GM23338 (cell line): Measurements from ENCODE around the gene KLRB1. TPM values are rescaled to one million over a fixed set of nuclear protein-coding genes. Genes with fewer than 3 reads are reported as not detected.

Experiments used
- ATAC-seq: fragments of 200-7000 bp; cut with Tn5 transposase; 3 replicates; pipeline ENCODE4 v1.9.1; 2020
- DNase-seq: peaks from one replicate; pipeline ENCODE4 v3.0.0-alpha.2; 2015; ENCODE audit warnings: low spot score
- H2AFZ ChIP-seq: fragments of 200-600 bp; sonication (generic); 2 replicates; pipeline ENCODE4 v1.8.0; 2016; ENCODE audit warnings: antibody characterized with exemption, mild to moderate bottlenecking, moderate library complexity
- H3F3A ChIP-seq: fragments of 200-600 bp; sonication (generic); replicated peaks from 2 replicates; pipeline ENCODE4 v1.8.0; 2017; ENCODE audit warnings: antibody characterized with exemption, mixed run types, low read depth
- H3K27ac ChIP-seq: fragments of 200-600 bp; sonication (generic); 2 replicates; pipeline ENCODE4 v1.6.1; 2016; ENCODE audit warnings: low read depth
- H3K27me3 ChIP-seq: fragments of 200-600 bp; sonication (generic); 2 replicates; pipeline ENCODE4 v1.8.0; 2016; ENCODE audit warnings: mild to moderate bottlenecking, mixed run types, moderate library complexity; ENCODE audit not compliant: insufficient read depth
- H3K36me3 ChIP-seq: fragments of 200-600 bp; sonication (generic); 2 replicates; pipeline ENCODE4 v1.8.0; 2016; ENCODE audit warnings: mild to moderate bottlenecking; ENCODE audit not compliant: insufficient read depth
- H3K4me1 ChIP-seq: fragments of 200-600 bp; sonication (generic); 2 replicates; pipeline ENCODE4 v1.8.0; 2016; ENCODE audit warnings: mild to moderate bottlenecking, moderate library complexity; ENCODE audit not compliant: insufficient read depth
- H3K4me2 ChIP-seq: fragments of 200-600 bp; sonication (generic); 2 replicates; pipeline ENCODE4 v1.7.1; 2017; ENCODE audit warnings: mixed run types
- H3K4me3 ChIP-seq: fragments of 200-600 bp; sonication (generic); 2 replicates; pipeline ENCODE4 v1.6.1; 2016; ENCODE audit warnings: mixed run types
- H3K79me2 ChIP-seq: fragments of 200-600 bp; sonication (generic); replicated peaks from 2 replicates; pipeline ENCODE4 v1.8.0; 2017; ENCODE audit warnings: mild to moderate bottlenecking; ENCODE audit not compliant: insufficient read depth
- H3K9me2 ChIP-seq: fragments of 200-600 bp; sonication (generic); 2 replicates; pipeline ENCODE4 v1.8.0; 2017; ENCODE audit not compliant: insufficient read depth
- H4K20me1 ChIP-seq: fragments of 200-600 bp; sonication (generic); replicated peaks from 2 replicates; pipeline ENCODE4 v1.8.0; 2017; ENCODE audit warnings: mild to moderate bottlenecking; ENCODE audit not compliant: insufficient read depth
- H3K27ac Mint-ChIP-seq: 2 replicates; pipeline ENCODE4 v1.8.0; 2020; ENCODE audit warnings: inconsistent platforms, mild to moderate bottlenecking, moderate library complexity, mixed read lengths
- H3K27me3 Mint-ChIP-seq: 3 replicates; pipeline ENCODE4 v1.8.0; 2022; ENCODE audit warnings: low read depth, mild to moderate bottlenecking, moderate library complexity, mixed read lengths, inconsistent platforms; ENCODE audit not compliant: insufficient read depth, poor library complexity
- H3K36me3 Mint-ChIP-seq: 3 replicates; pipeline ENCODE4 v1.8.0; 2021; ENCODE audit warnings: low read depth, mild to moderate bottlenecking, inconsistent platforms, moderate library complexity, mixed read lengths
- H3K4me1 Mint-ChIP-seq: 3 replicates; pipeline ENCODE4 v1.8.0; 2020; ENCODE audit warnings: mild to moderate bottlenecking, inconsistent platforms, mixed read lengths
- H3K4me3 Mint-ChIP-seq: 3 replicates; pipeline ENCODE4 v1.8.0; 2021; ENCODE audit warnings: moderate library complexity, mild to moderate bottlenecking, inconsistent platforms, mixed read lengths
- H3K9me3 Mint-ChIP-seq: 3 replicates; pipeline ENCODE4 v1.8.0; 2020; ENCODE audit warnings: moderate library complexity, mild to moderate bottlenecking, inconsistent platforms, mixed read lengths
- CTCF ChIP-seq, 2 experiments: fragments of 200-600 bp in 1 of 2; sonication (generic) in 1 of 2; conservative IDR thresholded peaks; 2 replicates each; pipeline versions ENCODE4 v1.5.1 to v1.6.1; 2016 to 2017; ENCODE audit warnings: antibody characterized with exemption in 2 of 2, low read depth in 2 of 2, mild to moderate bottlenecking in 2 of 2, moderate library complexity in 1 of 2
- ETS1 ChIP-seq: IDR thresholded peaks from 2 replicates; pipeline ENCODE4 v1.6.1; 2016; ENCODE audit warnings: antibody characterized with exemption
- NANOG ChIP-seq: IDR thresholded peaks from 2 replicates; pipeline ENCODE4 v1.6.1; 2016; ENCODE audit warnings: antibody characterized with exemption, borderline replicate concordance
- POLR2AphosphoS5 ChIP-seq: IDR thresholded peaks from 2 replicates; pipeline ENCODE4 v1.6.1; 2016; ENCODE audit warnings: antibody characterized with exemption, low read depth
- STAT1 ChIP-seq: IDR thresholded peaks from one replicate; pipeline ENCODE4 v1.6.1; 2016; ENCODE audit warnings: antibody characterized with exemption; ENCODE audit not compliant: unreplicated experiment
- ZNF331 ChIP-seq: fragments of 250-450 bp; sonication (Bioruptor Pico); IDR thresholded peaks from 2 replicates; pipeline ENCODE4 v1.5.0; 2020; ENCODE audit warnings: low read depth, mild to moderate bottlenecking, moderate library complexity
- polyA plus RNA-seq: library from polyadenylated mRNA; unstranded; fragments of >200 nt; fragmentation: Nextera tagmentation; extraction: Ambion mirVana; gene quantifications from 2 replicates; pipeline ENCODE4 v1.2.1, GENCODE V29; 2016
- total RNA-seq: library from RNA; depleted of rRNA; stranded (reverse); fragments of >200 nt; shearing (Covaris generic); gene quantifications from 2 replicates; pipeline ENCODE4 v1.2.3, GENCODE V29; 2014

Gene KLRB1
- total and polyA plus RNA-seq, 2 experiments from 2014 or later, result 0.18 TPM; not detected in 1

- H3K36me3 Mint-ChIP-seq, result peaks cover 11% of the 10 kb centered on the region
- peaks cover 38% of the 10 kb centered on the region for H3K4me1 Mint-ChIP-seq
- DNase-seq (no peak), ATAC-seq (no peak; the same call in 1 of the 3 replicates)
- H3K9me3 Mint-ChIP-seq, result peaks cover 3% of the 10 kb centered on the region; the same call in 2 of the 3 replicates
- Histone ChIP-seq H4K20me1 (no peaks in the 10 kb centered on the region), H3K79me2 (peaks cover 32% of the 10 kb centered on the region), H3K9me2 (no peaks in the 10 kb centered on the region), H3K27ac (peak overlapping the region; percentile 94), H3K4me2 (peak overlapping the region; percentile 88), H3K4me1 (peaks cover 42% of the 10 kb centered on the region), H3K27me3 (no peaks in the 10 kb centered on the region), H3K36me3 (no peaks in the 10 kb centered on the region), H3F3A (no peaks in the 10 kb centered on the region; the same call in 1 of the 2 replicates), H2AFZ (peak overlapping the region; percentile 99; the same call in 1 of the 2 replicates), H3K4me3 (peak overlapping the region; percentile 81)
- TF ChIP-seq CTCF (conservative IDR thresholded peaks at IDR 0.05; ENCODE audit: low read depth in 2 of 2) (no peak), POLR2AphosphoS5 (no peak), STAT1 (no peak), ZNF331 (CRISPR knock-in tag) (no peak), NANOG (no peak)
- H3K27ac Mint-ChIP-seq, result no peak overlapping the region
- H3K4me3 Mint-ChIP-seq, result peak overlapping the region; percentile 91
- peaks cover 8% of the 10 kb centered on the region for H3K27me3 Mint-ChIP-seq
Observed at GRCh38 chr12:9648701-9649531, 41.2 kb upstream of the KLRB1 start.

DNA sequence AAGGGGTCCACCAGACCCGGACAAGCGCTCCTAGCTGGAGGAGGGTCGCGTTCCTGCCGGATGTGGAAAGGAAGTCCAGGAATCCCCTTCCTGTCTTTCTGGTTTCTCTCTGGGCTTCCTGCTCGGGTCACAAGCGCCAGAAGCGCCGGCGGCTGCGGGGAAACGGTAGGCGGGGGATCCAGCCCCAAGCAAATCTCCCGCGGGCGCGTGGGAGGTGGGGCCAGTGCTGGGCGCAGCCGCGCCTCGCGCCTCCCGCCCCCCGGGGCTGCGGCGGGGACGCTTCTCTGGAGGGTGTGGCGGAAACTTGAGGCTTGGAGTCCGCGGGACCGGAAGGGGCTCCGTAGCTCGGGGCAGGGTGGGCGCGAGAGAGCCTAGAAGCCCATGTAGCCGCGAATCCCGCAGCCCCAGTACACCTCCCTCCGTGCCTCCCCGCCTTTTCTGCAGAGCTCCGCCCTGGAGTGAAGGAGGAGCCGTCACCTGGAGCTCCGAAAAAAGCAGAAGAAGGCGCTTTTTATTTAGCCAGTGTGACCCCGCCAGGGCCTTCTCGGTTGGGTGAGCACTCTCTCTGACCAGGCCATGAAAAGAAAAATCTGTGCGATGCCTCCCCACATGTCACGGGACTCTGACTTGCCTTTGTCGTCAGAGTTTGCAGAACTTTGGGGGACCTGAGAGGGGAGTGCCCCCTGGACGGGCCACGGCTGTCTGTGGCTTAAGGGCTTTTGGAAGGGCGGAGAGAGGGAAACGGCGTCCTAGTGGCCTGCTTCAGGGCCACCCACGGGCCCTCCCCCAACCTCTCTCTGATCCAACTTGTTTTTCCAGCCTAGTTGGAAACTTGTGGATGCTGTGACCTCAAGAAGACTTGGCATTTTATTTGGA is 40.3 kb upstream of the KLRB1 start:
- Histone ChIP-seq H3K4me3 (peak overlapping the region; percentile 81), H3K27me3 (no peaks in the 10 kb centered on the region), H3K27ac (peak overlapping the region; percentile 94), H3F3A (no peaks in the 10 kb centered on the region; the same call in 1 of the 2 replicates), H4K20me1 (no peaks in the 10 kb centered on the region), H3K9me2 (no peaks in the 10 kb centered on the region), H3K4me1 (peaks cover 42% of the 10 kb centered on the region), H2AFZ (peak overlapping the region; percentile 99), H3K79me2 (peaks cover 24% of the 10 kb centered on the region), H3K36me3 (no peaks in the 10 kb centered on the region), H3K4me2 (peak overlapping the region; percentile 88)
- Mint-ChIP-seq H3K4me1 (peaks cover 38% of the 10 kb centered on the region), H3K9me3 (peaks cover 3% of the 10 kb centered on the region; the same call in 2 of the 3 replicates), H3K4me3 (peak overlapping the region; percentile 91), H3K27me3 (peaks cover 8% of the 10 kb centered on the region), H3K27ac (peak overlapping the region; percentile 92), H3K36me3 (peaks cover 9% of the 10 kb centered on the region; the same call in 2 of the 3 replicates)
- TF ChIP-seq ETS1 (0 out of 2 replicates have a peak, but pooled peaks have one; percentile 14), NANOG (no peak), POLR2AphosphoS5 (peak; percentile 57; the same call in 1 of the 2 replicates)
- ATAC-seq (peak; percentile 92), DNase-seq (peak; percentile 89)
